DMS79 treated with DMSO at 0.1 percent for 48 hours (cell line): ENCODE data around the gene SORL1.

ENCODE experiments used
- DNase-seq: peaks from one replicate; lab custom pipeline; 2025; lab: John Stamatoyannopoulos, UW

The SORL1 gene

DNA sequence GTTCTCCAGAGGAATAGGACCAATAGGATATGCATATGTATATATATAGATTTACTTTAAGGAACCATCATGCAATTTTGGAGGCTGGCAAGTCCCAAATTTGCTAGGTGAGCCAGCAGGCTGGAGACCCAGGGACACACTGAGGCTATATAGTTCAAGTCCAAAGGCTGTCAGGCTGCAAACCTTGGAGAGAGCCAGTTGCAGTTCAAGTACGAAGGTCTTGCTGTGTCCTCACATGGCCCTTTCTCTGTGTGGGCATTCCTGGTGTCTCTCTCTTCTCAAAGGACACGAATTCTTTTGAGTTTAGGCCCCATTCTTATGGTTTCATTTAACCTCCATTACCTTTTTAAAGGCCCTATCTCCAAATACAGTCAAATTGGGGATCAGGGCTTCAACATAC lies 135.1 kb downstream of the SORL1 start:
- DNase-seq = no peak

DNA sequence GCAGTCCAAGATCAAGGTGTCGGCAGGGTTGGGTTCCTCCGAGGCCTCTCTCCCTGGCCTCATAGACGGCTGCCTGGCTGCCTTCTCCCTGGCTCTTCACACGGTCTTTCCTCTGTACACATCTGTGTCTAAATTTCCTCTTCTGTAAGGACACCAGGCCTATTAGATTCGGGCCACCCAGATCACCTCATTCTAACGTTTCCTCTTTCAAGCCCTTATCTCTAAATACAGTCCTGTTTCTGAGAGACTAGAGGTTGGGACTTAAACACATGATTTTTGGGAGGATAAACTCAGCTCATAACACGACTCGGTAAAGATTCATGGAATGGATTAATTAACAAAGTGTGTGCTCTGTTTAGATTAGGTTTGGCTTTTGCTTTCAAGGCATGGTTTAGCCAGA lies 136.6 kb downstream of the SORL1 start:
- no peak for DNase-seq

DNA sequence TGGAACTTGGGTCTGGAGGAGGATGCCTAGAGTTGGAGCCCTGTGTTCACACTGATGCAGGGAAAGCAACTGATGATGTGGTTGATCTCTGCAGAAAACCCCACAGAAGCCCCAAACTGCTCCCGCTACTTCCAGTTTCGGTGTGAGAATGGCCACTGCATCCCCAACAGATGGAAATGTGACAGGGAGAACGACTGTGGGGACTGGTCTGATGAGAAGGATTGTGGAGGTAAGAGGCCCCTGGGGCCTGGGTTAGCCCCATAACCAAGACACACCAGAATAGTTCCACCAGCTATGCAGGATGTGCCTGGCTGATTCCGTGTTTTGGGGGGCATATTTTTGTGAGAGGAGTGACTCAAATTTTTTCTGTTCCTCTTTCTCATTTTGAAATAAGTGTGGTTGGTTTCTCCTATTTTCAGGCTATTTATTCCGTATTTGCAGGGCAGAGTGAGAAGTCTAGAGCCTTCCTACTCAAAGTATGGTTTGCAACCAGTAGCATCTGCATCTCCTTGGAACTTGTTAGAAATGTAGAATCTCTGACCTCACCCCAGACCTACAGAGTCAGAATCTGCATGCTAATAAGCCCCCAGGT lies 137.9 kb downstream of the SORL1 start:
- DNase-seq = no peak

DNA sequence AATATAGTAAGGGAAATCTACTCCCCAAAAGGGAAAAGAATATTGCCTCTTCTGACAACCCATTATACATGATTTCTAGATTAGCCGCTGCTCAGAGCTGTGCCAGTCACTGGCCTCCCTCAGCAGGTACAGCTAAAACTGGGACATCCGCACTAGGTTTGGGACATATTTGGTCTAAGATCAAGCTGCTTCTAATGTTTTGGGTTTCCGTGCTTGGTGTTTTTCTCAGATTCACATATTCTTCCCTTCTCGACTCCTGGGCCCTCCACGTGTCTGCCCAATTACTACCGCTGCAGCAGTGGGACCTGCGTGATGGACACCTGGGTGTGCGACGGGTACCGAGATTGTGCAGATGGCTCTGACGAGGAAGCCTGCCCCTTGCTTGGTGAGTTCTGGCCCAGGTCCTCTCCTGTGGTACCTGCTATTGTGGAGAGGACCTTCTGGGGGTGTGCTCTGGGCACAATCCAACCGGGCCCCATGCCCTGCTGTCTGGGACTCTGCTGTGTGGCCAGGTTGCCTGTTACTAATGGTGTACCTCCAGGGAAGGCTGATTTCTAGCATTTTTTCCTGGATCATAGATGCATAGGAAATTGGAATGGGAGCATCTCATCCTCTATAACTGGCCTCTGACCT lies 138.8 kb downstream of the SORL1 start:
- DNase-seq = no peak

DNA sequence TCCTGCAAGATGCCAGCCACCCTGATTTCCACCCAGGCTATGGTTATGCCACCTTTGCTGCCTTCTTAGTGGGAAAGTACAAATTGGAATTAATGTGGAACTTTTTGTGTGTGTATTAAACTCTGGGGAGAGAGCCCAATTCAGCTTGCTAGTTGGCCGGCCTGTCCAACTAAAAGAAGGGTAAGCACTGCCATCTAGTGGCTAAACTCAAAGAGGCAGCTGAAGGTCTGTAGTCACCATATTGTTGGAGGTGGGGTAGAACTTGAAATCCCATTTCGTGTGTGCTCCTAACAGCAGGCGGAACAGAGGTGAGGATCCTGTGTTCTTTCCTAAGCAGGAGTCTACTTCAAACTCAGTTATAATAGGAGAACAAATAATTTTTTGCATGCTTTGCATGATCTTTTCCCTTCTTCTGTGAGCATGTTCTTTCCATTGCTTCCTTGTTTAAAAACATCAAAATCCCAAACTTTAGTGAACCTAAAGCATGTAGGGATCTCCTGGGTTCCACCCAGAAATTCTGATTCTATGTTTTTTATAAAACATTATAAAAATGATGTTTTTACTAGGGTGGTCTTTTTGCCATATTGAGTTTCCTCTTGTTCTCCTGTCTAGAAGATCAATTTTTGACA lies 139.4 kb downstream of the SORL1 start:
- DNase-seq = peak; percentile 90

DNA sequence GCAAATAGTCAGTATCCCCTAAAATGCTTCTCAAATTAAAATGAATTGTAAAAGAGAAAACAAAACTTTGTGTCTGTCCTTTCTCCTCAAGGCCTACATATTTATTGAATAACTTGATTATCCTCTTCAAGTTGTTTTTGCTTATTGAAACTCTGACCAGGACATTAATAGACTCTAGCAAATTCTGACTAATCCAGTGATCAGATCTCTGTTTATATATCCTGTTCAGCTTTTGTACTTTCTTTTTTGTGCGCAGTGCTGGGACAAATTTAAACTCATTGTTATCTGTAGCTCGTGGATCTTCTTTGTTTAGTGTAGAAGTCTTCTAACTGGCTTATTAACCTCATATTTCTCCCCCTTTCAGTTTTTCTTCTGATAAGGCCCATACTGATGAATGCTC lies 140.6 kb downstream of the SORL1 start:
- DNase-seq = no peak

DNA sequence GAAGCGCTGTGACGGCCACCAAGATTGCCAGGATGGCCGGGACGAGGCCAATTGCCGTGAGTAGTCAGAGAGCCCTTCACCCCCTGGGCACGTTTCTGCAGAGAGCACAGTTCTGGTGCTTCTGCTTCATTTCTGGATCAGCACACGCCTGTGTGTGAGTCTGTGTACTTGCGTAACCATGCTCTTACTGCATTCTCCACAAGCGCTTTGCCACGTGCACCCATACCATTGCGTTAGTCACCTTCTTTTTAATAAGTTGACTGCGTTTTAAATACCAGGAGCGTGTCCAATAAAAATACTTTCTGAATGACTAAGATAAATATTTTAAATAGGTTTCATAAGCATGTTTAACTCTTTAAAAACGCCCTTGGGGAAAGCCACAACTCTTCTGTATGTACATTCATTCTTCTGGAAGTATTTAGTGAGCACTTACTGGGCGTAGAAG lies 143.6 kb downstream of the SORL1 start:
- no peak for DNase-seq

DNA sequence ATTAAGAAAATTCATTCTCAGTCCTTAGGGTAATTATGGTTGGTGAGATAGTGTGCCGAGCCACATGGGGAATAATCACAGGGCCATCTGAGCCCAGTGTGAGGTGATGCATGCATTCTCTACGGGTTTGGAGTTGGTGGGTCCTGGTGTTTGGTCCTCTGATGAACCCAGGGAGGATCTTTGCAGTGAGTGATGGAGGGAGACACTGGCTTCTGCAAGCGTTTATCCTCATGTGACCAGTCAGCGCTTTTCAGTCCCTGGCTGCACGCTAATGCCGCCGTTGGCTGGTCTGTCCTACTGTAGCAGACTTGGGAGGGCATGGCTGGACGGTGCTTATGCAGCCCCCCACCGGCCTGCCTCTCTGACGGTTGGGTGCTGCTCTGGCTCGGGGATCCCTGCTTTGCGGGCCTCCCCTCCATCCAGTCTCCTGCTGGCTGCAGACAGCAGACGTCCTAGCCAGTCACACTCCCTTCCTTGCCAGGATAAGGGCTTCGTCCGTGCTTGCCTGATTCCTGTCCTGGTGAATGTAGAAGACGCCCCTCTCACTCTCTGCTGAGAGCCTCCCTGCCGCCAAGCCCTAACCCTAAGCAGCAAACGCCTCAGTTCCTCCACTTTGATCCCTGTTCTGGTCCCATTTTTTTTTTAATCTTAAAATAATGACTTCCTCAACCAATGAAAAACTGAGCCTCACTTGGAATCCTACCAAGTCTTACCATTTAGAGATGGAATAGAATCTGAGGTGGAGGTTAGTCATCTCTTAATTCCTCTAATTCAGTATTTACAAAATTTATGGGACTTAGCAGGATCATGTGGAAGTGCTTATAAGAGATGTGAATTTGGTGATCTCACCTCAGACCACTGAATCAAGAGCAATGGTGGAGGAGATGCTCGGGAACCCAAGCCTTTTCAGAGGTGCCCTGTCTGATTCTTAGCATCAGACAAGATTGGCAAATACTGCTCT lies 144.4 kb downstream of the SORL1 start:
- no peak for DNase-seq

DNA sequence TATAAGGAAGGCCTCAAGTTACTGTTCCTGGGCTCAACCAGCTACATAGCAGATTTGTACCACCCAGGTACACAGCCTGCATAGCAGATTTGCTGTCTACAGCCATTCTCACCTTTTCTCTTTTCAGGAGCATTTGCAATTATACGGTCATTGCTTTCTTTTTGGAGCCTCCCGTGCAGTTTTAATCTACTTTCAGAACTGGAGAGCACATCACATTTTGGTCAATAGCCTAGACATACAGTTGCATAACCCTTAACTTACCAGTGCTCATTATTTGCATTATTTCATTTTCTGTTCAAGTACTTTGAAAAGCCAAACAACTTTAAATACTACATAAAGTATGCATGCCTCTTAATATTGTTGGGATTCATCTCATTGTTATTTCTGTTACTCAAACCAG lies 151.2 kb downstream of the SORL1 start:
- DNase-seq = no peak

DNA sequence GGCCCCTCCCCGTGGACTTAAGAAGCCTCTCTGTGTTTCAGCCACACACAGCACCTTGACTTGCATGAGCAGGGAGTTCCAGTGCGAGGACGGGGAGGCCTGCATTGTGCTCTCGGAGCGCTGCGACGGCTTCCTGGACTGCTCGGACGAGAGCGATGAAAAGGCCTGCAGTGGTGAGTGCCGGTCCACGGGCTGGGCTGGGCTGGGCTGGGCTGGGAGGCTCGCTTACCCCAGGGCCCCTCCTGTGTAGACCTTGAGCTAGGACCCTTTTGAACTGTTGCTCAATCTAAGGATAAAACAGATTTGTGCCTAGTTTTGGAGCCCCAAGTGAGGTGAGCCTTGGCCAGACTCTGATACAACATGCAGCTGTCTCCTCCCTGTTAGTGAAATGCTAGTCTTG lies 152.0 kb downstream of the SORL1 start:
- no peak for DNase-seq

DNA sequence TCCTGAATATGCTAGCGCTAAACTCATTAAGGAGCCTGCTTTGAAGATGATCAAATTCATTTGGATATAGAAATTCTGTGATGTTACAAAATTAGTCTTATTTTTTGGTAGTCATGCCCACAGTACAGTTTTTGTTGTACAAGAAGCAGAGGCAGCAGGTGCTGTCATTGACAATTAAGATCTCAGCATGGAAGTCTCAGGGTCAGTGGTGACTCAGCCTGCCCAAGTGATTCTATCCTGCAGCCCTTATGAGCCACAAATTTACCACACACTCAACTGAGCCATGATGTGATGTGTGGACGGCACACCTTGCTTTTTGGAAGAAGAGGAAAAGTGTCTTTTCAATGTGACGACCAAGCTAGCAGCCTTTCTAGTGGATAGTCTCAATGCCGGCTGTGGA lies 154.2 kb downstream of the SORL1 start:
- DNase-seq = no peak

DNA sequence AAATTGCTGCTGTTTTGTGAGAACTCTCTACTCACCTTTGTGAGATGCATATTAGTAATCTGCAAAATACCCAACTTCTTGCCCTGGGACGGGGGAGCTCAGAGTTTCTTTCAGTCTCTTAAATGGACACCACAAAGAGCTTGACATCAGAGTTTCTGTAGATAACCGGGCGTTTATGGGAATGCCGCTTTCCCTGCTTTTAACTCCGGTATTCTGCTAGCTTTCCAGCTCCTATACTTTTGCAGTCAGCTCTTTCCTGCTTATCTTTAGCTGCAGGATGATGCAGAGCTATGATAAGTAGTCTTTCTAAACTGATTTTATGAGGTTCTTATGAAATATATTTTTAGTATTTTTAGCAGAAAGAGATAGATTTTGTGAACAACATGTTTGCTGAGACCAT lies 155.2 kb downstream of the SORL1 start:
- no peak for DNase-seq

DNA sequence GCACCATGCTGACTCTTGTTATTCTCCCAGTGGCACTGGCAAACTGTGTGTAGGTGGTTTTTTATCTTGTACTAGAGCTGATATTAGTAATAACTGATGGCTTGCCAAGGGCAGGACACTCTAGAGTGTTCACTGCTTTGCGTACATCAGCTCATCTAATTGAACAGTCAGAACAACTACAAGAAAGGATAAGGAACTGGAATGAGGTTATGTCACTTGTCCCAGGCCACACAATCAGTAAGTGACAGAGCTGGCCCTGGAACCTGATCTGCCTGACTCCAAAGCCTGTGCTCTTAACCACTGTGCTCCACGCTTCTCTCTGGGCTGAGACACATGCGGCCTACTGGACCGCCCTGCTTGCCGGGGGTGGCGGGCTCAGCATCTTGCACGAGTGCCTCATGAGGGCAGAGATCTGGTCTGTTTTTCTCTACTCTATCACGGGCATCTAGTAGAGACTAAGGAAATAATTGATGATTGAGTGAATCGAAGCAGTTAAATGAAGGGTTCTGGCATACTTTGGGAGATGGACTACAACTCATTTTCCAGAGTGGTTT lies 156.5 kb downstream of the SORL1 start:
- DNase-seq = no peak

DNA sequence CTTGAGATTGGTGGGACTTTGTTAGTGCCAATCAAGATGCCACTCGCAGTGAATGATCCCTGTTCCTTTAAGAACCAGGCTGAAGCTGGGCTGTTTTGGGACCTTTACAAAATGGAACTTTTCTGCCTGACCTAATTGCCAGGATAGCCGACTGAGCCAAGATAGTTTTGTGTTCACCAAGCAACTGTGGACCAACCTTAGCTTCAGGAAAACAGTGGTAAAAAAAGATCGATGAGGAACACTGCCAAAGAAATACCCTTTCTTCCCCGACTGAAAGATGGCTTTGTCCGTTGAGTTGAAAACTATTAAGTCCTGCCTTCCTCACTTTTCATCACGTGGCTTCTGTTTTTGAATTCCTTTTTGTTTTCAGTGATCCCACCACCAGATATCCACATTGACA lies 158.6 kb downstream of the SORL1 start:
- DNase-seq = no peak

DNA sequence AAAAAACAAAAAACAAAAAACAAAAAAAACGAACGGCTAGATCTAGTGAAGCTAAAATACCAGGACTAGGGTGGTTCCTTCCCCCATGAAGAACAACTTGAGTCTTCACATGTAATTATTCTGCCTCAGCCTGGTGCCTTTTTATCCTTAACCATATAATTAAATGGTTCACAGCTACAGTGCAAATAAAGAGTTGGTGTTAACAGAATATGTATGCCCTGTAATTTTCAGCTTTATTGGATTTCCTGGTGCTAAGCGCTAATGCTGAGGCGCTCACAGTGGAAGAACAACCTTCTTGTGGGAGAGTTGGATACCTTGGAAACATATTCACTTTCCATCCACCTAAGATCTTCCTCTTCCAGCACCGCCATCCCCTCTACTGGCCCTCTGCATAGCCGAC lies 159.1 kb downstream of the SORL1 start:
- no peak for DNase-seq

DNA sequence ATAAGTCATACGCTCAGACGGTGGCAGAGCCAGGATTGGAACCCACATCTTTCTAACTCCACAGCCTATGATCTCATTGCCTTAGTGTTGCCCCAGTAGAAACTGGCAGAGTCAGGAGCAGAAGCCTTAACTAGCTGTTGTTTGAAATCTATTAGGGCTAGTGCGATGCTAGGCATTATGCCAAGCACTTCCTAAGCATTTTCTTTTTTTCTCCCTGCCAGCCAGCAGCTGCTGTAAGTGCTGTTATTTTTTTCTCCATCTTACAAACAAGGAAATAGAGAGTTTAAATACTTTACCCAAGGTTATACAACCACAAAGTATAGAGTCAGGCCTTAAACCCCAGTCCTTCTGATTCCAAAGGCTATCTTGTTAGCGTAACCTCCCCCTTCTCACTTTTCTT lies 161.6 kb downstream of the SORL1 start:
- peak; percentile 91 for DNase-seq

DNA sequence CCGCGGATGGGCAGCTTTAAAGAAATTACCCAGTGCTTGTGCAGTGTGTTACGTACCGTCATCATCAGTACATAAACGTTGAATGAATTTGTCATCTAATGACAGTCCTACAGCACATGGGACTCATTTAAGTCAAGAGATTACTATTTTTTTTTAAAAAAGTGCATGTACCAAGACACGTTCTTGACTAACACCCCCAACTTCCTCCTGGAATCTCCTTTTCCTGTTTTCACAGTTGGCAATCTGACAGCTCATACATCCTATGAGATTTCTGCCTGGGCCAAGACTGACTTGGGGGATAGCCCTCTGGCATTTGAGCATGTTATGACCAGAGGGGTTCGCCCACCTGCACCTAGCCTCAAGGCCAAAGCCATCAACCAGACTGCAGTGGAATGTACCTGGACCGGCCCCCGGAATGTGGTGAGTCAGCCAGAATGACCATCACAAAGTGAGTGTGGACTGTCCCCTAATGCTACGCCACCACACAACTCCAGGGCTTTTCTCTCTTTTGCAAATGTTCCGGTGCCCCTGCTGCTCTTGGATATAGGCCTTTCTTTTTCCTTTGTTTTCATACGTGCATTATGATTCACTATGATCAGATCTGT lies 162.6 kb downstream of the SORL1 start:
- DNase-seq = no peak

DNA sequence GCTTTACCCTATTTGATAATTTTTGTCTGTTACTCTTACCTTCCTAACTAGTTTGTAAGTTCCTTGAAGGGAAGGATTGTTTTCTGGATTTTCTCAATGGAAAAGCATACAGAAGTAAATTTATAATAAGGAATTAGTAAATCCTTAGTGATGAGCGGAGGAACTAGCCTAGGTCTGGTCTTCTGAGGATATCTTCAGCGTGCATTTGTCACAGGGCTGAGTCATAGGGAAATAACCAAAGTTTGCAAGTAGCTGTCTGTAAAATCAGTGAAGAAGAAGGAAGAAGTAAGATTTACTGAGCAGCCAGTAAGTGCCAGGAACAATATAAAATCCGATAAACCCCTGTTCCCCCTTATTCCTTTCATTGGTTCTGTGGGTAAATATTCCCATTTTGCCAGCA lies 163.4 kb downstream of the SORL1 start:
- DNase-seq = no peak

DNA sequence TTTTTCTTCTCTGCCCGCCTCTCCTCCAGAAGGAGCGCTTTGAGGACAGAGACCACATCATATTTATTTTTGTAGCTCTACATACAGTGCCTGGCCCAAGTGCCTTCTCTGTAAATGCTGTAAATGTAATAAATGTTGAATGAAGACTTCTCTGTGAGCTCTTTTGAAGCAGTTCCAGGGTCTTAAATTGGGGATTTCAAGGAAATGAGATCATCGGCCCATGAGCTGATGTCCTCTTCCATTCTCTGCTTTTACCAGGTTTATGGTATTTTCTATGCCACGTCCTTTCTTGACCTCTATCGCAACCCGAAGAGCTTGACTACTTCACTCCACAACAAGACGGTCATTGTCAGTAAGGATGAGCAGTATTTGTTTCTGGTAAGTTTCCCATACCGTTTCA lies 166.4 kb downstream of the SORL1 start:
- no peak for DNase-seq

DNA sequence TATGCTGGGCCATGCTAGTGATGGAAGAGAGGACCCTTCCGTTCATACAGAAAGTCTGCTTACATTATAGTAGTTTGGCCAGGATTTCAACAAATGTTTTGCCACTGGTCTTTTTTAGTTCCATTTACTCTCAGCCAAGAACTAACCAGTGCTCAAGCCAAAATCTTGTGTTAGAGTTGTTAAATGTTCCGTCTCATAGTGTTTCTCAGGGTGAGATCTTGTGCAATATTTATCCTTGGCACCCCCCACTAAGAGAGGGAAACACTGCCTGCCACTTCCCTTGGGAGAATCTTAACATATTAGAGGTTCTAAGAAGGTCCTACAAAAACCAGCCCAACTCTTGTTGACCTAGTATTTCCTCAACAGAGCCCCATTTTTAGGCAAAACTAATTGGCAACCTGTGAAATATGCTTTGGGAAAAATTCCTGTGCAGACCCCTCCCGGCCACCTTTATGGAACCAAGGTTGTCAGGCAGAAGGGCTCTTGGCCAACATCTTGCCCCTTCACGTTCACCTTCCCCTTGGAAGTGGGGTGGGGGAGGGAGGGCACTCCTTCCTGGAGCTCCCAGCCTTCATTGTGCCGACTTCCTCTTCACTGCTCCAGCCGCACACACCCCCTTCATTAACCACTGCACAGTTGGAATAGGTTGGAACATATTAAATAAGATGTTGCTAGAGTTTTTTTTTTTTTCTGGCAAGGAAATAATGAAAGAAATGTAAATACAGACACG lies 173.8 kb downstream of the SORL1 start:
- no peak for DNase-seq

DNA sequence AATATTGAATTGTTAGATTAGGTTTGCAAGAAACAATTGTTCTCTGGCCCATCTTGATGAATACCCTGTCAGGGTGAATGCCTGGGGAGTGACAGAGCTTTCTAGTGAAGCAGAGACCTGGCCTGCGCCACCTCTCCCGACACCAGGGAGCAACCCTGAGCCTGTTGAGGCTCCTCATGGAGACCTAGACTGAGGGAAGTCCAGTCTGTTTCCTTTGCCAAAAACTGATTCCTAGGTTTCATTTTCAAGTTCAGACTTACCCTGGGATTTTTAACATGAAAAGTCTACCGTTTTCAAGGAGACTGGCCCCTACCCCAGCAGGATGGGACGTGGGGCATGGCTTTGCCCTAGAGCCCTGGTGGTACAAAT lies 174.4 kb downstream of the SORL1 start:
- DNase-seq = no peak
